GM21526 (cell line): ENCODE results near the gene MTR.
"Not testable (repeated sequence)": the region's sequence is repeated elsewhere in the genome, so short reads cannot be mapped to it uniquely, and the experiment has no call there.

Experiments
- ATAC-seq: cut with Tn5 transposase; IDR thresholded peaks from one replicate; pipeline ENCODE4 v1.9.1; 2021; ENCODE audit warnings: moderate library complexity; ENCODE audit not compliant: unreplicated experiment, low FRiP score

The MTR gene

DNA sequence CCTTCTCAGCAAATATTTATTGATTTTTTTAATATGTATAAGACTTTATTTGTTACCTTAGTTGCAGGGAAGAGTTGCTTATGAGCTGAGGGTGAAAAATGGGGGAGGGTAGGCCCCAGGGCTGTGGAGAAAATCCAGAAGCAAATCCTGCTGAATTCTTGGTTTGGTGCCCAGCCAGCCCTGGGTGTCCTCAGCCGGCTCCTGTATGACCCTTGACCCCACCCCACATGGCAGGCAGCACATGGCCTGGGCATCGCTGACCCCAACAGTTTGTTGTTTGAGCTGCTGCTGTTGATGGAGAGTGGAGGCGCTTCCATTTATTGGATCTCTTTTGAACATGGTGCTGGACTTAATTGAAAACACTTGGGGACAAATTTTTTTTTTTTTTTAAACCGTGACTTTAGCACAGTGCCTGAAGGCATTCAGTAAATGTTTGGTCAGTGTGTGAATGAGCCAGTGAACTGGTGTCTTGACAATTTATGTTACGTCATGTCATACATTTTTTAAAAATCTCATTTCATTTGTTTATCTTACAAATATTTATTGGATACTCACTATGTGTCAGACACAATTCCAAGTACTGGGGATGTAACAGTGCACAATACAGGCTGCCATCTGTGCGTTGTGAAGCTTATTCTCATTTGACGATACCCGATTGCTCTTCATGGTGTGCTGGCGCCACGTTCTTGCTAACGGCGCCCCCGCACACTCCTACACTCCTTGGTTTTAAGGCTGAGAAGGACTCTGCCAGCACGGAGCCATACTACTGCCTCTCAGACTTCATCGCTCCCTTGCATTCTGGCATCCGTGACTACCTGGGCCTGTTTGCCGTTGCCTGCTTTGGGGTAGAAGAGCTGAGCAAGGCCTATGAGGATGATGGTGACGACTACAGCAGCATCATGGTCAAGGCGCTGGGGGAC lies 98.8 kb downstream of the MTR start:
- ATAC-seq, result no peak

DNA sequence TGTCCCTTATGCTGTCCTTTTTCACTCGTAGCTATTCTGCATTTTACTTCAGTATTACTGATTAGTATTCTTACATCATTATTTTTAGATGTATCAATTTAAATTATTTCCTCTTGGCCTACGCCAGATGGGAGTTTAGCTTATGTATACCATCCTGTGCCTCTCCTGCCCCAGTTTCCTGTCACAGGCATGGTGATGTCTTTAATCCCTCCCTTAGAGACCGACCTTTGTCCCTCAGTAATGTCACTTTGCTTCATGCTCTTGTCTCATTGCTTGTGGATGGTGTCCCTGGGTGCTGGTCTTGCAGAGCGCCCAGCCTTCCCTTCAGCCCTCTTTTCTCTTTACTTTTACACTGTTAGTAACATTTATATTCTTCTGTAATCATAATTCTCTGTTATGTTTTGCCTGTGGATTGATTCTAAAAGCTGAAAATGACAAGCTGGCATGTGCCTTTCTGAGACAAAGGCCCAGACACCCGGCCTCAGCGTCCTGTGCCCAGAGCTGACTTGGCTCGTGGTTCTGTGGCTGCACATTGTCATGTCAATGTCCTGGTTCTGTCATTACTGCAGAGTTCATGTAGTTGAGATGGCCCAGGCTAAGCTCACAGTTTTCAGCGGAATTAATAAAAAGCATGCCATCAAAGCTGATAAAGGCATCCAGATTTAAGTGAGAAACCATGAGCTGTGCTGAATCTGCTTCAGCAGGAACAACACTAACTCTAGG lies 100.7 kb downstream of the MTR start:
- no peak for ATAC-seq

DNA sequence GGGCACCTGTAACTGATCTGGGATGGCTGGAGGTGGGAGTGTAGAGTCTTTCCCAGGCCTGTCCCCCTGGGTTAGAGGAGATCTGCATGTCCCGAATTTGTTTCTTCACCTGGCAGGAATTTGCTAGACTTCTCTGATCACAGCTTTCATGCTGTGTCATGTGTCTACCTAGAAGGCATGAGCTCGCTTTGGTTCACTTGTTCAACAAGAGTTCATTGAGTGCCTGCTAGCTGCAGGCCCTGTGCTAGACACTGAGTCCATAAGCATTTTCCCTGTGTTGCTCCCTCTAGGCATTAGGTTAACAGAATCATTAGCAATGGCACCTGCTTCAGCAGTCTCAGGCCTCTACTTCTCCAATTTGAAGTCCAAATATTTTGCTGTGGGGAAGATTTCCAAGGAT lies 101.6 kb downstream of the MTR start:
- ATAC-seq, result no peak

DNA sequence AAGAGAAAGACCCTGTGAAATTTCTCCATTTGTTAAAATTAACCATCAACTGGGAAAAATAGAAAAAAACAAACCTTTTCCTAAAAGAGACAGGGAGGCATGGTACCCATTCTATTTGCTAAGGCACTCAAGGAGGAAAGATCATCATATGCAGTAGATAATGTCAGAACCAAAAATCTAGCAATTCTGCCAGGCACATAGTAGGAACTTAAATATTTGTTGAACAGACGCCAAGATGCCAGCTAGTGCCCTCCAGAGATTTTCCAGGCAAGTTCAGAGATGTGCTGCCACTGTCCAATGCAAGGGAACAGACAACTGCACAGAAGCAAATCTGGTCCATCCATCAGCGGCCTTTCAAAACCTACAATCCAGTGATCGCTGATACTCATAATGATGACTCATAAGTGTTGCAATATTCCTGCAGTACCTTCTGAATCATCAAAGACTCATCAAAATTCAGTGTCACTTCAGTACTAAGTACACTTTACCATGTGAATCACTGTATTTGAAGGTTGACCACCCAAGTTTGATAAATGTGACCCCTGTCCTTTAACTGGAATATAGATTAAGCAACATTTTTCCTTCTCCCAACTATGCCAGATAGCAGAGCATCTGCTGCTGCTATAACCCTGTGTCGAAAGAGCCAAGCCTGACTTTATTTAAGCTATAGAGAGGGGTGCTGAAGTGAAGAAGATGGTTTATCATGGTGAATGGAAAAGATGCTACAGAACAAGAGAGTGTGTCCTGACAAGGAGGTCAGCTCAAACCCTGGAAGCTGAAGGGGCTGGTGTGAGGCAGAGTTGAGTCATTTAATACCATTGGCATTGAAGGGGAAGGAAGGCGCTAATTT lies 110.0 kb downstream of the MTR start:
- ATAC-seq, result no peak

DNA sequence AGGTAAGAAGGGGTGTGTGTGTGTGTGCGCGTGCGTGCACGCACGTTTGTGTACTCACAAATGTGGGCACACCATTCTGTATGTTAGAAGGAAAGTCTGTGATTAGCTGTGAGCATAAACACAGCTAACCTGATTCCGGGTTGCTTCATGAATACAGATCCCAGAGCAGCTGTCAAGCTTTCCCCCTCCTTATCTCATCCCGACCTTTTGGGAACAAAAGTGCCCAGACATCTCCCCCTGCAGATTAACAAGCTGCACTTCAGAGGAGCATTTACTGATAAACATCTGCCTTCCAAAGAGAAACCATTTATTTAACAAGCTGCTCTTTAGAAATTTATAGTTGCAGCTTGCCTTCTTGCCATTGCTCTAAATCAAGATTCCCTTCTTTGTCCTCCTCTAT lies 112.1 kb downstream of the MTR start:
- ATAC-seq, result no peak

DNA sequence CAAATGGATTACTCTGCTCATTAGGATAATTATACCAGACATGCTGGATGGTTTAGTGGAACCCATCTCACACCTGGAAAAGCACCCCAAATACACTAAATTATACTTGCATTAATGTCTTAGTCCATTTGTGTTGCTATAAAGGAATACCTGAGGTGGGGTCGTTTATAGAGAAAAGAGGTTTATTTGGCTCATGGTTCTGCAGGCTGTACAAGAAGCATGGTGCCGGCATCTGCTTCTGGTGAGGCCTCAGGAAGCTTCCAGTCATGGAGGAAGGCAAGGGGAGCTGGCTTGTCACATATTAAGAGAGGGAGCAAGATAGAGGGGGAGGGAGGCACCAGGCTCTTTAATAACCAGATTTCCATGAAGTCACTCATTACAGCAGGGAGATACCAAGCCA lies 113.6 kb downstream of the MTR start:
- ATAC-seq, result no peak

DNA sequence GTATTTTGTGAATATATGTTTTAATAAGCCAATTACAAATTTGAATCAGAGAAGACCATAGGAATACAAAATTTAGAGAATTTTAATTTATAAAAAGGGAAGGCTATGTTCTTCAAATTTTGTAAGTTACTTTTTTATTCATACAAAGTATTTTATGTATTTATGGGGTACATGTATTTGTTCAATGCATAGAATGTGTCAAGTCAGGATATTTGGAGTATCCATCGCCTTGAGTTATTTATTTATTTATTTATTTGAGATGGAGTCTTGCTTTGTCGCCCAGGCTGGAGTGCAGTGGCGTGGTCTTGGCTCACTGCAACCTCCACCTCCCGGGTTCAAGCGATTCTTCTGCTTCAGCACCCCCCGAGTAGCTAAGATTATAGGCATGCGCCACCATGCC lies 116.0 kb downstream of the MTR start:
- not testable (repeated sequence) for ATAC-seq

DNA sequence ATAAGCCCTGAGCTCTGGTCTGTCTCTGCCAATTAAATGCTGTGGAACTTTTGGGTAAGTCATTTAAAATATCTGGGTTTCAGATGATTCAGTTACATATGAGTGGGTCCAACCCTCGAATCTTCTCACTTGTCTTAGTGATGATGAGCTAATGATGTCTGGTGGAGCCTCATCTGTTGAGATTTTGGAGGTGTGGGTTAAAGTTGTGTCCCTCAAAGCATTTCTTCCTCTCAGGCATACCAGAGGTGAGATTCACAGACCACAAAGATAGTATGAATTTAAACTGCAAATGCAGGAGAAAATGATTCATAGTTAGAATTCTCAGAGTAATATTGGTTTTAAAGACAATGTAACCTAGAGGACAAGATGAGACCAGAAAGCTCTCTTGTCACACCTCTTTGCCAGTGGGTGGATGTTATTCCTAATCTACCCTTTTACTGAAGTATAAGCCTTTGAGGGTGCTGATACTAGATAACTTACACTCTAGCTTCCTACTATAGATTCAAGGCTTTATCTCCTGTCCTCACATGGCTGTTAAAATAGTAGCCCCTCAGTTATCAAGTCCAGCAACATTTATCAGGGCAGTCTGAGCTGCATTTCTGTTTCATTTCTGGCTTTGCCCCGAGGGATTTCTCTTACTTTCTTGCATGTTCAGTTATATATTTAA lies 118.4 kb downstream of the MTR start:
- no peak for ATAC-seq

DNA sequence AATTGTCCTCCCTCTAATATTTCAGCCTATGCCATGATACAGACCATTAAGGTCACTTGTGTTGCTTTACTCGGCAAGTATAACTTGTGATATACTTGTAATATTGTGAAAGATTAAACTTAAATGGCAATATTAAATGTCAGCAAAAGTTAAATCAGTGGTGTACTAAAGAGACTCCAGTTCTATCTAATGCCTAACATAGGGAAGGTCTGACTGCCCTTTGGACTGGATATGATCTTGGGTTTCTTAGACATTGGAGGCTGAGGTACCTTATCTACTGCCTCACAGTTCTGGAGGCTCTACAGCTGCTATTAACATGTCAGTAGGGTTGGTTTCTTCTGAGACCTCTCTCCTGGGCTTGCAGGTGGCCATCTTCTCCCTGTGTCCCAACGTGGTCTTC lies 119.3 kb downstream of the MTR start:
- no peak for ATAC-seq

DNA sequence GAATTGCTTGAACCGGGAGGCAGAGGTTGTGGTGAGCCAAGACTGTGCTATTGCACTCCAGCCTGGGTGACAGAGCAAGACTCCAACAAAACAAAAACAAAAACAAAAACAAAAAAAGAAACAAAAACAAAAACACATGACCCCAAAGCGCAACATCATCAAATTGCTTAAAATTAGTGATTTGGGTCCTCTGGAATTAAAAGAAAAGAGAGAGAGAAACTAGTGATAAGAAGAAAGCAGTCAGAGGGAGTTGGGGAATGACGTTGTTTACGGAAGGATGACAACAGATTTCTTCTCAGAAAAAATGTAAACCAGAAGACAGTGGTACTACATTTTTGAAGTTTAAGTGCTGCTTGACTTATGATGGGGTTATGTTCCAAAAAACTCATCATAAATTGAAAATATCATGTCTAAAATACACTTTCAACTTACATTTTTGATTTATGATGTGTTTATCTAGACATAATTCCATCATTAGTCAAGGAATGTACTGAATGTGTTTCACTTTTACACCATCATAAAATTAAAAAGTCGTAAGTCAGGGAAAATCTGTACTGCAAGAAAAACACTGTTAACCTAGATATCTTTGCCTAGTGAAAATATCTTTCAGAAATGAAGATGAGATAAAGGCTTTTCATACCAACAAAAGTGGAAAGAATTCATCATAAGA lies 121.2 kb downstream of the MTR start:
- ATAC-seq, result no peak

DNA sequence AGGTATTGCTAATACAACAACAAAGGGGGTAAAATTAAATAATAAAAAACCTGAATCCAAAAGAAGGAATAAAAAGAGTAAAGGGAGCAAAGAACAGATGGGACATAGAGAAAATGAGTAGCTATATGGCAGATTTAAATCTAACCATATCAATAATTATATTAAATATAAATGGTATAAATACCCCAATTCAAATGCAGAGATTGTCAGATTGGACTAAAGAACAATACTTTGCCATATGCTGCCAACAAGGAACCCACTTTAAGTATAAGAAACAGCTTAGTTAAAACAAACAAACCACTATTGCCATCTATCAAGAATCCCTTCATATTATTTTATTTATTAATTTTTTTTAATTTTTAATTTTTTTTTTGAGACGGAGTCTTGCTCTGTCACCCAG lies 122.4 kb downstream of the MTR start:
- no peak for ATAC-seq

DNA sequence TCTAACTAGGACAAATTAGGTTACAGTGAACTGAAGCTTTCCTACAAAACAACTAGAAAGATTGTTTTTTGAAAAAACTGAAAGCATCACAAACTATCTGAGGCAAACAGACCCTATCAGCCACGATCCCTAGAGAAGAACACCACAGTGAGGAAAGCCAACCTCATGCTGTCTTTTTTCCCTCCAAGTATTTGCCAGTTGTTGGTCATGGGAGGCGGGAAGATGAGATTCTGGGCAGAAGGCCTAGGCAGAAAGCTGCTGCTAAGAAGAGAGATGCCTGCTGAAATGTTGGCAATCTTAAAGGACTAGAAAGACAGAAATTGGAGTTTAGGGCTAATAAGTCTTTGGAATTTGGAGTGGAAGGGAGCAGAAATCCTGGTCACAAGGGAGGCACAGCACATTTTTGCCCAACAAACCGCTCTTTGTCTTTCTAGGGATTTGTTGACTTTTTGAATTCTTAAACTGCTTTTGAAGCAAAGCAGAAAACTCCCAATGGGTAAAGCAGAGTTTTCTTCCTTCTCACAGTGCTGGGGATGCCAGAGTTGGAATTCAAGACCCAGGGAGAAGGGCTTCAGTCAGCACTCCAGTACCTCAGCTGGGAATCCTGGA lies 125.3 kb downstream of the MTR start:
- no peak for ATAC-seq

DNA sequence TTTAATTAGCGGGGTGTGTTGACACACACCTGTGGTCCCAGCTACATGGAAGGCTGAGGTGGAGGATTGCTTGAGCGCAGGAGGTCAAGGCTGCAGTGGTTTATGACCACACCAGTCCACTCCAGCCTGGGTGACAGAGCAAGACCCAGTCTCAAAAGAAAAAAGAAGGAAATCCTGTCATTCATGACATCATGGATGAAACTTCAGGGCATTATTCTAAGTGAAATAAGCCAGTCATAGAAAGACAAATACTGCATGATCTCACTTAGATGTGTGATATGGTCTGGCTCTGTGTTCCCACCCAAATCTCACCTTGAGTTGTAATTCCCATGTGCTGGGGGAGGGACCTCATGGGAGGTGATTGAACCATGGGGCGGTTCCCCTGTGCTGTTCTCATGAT lies 126.5 kb downstream of the MTR start:
- no peak for ATAC-seq

DNA sequence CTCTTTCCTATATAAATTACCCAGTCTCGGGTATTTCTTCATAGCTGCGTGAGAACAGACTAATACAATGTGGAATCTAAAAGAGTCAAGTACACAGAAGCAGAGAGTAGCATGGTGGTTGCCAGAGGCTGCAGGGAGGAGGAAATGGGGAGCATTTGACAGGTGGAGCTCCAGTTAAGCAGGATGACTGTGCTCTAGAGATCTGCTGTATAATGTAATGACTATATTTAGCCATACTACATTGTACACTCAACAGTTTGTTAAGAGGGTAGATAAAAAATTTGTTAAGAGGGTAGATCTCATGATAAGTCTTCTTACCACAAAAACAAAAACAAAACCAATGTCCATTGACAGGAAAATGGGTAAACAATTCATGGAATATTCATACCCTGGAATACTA lies 127.1 kb downstream of the MTR start:
- ATAC-seq, result no peak

DNA sequence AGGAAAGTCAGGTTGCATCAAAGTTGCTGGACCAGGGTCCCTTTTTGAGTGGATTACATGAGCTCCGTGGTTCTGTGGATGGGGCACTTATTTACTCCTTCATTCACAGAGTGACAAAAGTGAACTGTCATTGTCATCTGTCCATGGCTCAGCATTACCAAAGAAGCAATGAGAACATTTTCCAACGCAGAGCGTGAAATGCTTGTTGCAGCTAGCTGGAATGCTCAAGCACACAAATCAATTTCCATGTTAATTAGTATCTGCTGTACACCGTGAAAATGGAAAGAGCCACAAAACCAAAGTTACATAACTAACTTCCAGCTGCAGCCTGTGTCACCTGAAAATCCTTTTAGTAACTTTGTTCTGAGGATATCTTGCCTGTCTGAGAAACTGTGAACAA lies 130.3 kb downstream of the MTR start:
- no peak for ATAC-seq

DNA sequence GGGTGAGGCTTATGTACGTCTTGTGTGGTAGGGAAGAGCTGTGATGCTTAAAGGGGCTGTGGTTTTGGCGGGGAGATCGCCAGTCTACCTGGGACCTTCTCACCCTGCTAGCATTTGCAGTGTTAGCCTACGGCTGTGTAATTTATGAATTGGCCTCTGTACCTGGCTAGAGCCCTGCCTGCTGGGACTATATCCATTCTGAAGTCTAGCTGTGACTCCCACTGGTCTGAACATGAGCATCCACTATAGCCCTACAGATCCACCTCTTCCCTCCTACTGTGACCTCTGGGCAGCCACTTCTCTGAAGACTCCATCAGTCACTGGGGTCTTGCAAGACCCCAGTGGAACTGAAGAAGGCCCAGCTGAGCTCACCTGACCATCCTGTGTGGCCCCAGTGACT lies 135.4 kb downstream of the MTR start:
- no peak for ATAC-seq

DNA sequence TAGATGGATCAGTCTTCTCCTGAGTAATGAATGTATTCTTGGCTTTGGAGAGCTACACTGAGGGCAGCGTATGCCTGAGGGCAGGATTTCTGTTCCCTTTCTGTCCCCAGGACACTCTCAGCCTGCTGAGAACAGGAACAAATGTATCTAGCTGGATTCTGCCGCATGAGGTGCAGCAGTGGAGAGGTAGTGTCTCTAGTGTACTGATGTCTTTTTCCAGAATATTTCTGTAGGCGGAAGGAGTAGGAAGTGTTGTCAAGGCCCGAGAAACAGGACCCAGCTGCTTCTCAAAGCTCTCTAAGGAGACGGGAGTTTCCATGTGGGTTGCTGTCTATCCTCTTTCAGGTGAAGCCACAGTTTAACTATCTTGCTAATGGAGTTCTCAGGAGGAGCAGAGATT lies 143.7 kb downstream of the MTR start:
- ATAC-seq, result no peak

DNA sequence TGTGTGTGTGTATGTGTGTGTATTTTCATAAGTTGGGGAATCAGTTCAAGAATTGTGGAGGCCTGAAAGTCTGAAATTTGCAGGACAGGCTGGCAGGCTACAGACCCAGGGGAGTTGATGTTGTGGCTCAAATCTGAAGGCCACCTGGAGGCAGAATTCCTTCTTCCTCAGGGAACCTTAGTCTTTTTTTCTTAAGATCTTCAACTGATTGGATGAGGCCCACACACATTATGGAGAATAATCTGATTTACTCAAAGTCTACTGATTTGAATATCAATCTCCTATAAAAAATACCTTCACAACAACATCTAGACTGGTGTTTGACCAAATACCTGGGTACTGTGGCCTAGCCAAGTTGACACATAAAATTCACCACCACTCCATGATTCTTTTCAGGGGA lies 147.3 kb downstream of the MTR start:
- ATAC-seq, result no peak

DNA sequence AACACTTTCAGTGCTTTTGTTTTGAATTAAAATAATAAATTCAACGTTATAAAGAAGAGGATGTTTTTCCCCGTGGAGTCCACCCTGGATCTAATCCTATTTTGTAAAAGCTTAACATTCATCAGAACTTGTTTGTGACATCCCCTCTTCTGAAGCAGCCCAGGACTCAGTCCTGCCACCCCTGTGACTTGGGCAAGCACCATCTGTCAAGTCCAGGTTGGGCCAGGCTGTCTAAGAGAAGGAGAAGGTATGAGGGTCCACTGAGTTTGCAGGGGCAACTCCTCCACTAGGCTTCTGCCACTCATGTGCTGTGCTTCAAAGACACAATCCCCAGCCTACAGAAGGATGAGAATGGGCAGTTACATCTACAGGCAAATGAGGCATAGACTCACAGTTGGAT lies 149.5 kb downstream of the MTR start:
- no peak for ATAC-seq

DNA sequence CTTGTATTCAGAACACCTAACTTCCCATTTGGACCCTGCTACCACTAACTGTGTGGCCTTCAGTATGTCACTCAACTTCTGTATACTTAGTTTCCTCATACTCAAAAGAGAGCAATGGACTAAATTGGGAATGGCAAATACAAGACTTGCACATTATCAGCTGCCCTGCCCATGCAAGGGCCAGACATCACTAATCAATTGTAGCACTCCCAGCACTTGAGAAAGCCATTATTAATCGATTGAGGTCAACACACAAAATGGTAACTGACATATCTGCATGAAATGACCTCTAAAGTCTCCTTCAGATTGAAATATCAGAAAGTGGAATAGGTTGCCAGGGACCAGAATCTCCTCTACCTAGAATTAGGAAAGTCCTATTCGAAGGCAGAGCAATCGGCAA lies 149.9 kb downstream of the MTR start:
- ATAC-seq, result no peak
